ENCODE measurements around the gene CFAP46. TPM values are rescaled to one million over a fixed set of nuclear protein-coding genes. Genes with fewer than 3 reads are reported as not detected.

The CFAP46 gene
- total RNA-seq, 3 donors from 2014 or later (not counting 1 experiment from before 2014, with no cell fraction given) = 0.35 TPM; not detected in 2

DNA sequence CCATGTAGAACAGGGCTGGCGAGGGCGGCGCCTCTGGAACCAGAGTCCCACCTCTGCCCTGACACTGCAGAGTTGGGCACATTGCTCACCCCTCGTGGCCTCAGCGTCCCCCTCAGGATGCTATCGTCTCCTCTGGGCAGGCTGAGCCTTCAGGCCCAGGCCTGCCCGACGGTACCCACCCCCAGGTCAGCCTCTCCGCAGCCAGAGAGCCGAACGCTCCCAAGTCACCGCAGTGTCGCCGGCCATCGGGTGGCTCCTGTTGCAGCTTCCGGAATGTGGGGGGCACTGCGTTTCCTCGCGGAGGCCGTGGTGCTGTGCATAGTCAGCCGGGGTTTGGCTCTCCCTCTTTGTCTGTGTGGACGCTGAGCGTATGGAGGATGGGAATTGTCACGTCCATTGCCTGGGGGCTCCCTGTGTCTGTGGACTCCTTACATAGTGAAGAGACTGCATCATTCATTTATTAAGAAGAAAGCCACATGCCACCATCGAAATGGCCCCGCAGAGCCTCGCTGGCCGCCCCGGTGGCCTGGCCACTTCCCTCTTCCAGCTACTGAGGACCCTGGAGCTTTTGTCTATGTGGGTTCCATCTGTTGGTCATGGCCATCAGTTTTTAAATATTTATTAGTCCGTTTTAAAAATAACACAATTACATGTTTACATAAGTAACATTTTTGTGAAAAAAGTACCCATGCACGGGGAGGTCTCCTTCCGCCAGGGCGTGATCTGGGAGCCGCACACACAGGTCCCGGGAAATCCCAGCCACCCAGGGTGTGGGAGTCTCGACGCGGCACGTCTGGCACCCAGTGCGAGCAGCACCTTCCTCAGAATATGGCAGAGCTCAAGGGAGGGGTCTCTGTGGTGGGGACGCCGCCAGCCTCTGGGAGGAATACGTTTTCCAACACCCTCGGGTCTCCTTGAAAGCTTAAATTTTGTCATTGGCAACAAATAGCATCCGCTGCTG lies 172.0 kb downstream of the CFAP46 start:
- no peak for ATAC-seq
- H3K9me3 Mint-ChIP-seq = no peaks in the 10 kb centered on the region
- no peak overlapping the region for H3K4me3 ChIP-seq (ENCODE audit: low read length)
- H3K27me3 Mint-ChIP-seq (ENCODE audit: low read depth in 2 of 2) = no peaks in the 10 kb centered on the region
- H3K27ac Mint-ChIP-seq = no peak overlapping the region
- H3K4me3 Mint-ChIP-seq = no peak overlapping the region
- no peak for DNase-seq
- TF ChIP-seq, protein P1, sequence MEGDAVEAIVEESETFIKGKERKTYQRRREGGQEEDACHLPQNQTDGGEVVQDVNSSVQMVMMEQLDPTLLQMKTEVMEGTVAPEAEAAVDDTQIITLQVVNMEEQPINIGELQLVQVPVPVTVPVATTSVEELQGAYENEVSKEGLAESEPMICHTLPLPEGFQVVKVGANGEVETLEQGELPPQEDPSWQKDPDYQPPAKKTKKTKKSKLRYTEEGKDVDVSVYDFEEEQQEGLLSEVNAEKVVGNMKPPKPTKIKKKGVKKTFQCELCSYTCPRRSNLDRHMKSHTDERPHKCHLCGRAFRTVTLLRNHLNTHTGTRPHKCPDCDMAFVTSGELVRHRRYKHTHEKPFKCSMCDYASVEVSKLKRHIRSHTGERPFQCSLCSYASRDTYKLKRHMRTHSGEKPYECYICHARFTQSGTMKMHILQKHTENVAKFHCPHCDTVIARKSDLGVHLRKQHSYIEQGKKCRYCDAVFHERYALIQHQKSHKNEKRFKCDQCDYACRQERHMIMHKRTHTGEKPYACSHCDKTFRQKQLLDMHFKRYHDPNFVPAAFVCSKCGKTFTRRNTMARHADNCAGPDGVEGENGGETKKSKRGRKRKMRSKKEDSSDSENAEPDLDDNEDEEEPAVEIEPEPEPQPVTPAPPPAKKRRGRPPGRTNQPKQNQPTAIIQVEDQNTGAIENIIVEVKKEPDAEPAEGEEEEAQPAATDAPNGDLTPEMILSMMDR (IDR thresholded peaks at IDR 0.05) = no peak
- no peaks in the 10 kb centered on the region for H3K4me1 Mint-ChIP-seq
- H3K36me3 ChIP-seq (ENCODE audit: control insufficient read depth, insufficient read depth, low read length) = no peaks in the 10 kb centered on the region
- no peaks in the 10 kb centered on the region for H3K27me3 ChIP-seq (ENCODE audit: control insufficient read depth, insufficient read depth, low read length)
- H3K4me1 ChIP-seq (ENCODE audit: control insufficient read depth, insufficient read depth, low read length) = no peaks in the 10 kb centered on the region
- H3K36me3 Mint-ChIP-seq = no peaks in the 10 kb centered on the region
- intact Hi-C loops (cut with micrococcal nuclease) = no loop called here
- 97% methylated on average over 44 of the region's 45 CpGs for WGBS (ENCODE audit: insufficient coverage)
- H3K9me3 ChIP-seq (ENCODE audit: control insufficient read depth, insufficient read depth, low read length) = no peaks in the 10 kb centered on the region
- H3K27ac ChIP-seq (ENCODE audit: low read length) = no peak overlapping the region

DNA sequence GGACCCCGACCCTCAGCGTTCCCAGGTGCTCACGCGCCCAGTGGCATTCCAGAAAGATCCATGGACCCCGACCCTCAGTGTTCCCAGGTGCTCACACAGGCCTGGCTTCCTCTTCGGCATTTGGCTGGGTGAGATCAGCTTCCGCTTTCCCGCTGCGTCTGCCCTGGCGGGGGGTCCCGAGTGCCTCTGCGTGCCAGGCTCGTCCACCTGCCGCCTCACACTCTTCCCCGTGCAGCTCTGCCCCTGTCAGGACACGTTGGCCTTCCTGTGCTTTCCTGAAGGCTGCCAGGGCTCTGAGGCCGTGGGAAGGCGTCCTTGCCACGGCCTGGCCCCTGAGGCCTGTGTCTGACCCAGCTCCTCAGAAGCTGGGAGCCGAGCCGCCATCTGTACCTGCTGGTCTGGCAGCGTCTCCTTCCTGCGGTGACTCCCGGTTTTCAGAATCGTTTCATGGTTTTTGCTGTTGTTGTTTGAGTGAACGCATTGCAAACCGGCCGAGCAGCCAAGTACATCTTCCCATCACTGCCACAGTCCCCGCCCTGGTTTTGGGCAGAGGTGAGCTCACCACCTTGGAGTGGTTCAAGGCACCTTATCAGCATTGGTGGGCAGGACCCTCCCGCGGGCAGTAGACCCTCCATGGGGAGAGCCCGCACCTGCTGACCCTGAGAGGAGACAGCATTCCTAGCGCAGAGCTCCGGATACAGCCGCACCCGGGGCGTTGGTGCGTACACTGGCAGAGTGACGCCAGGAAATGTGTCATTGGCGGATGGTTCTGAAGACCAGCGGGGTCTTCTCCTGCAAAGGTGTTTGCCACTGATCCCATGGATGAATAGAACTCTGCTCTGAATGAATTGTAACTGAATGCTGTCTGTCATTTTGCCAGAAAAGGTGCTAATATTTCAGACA lies 173.8 kb downstream of the CFAP46 start:
- Histone ChIP-seq H3K27me3 (ENCODE audit: control insufficient read depth, insufficient read depth, low read length) (no peaks in the 10 kb centered on the region), H3K9me3 (ENCODE audit: control insufficient read depth, insufficient read depth, low read length) (no peaks in the 10 kb centered on the region), H3K4me3 (ENCODE audit: low read length) (no peak overlapping the region), H3K27ac (ENCODE audit: low read length) (no peak overlapping the region), H3K4me1 (ENCODE audit: control insufficient read depth, insufficient read depth, low read length) (no peaks in the 10 kb centered on the region), H3K36me3 (ENCODE audit: control insufficient read depth, insufficient read depth, low read length) (no peaks in the 10 kb centered on the region)
- Mint-ChIP-seq H3K36me3 (no peaks in the 10 kb centered on the region), H3K9me3 (no peaks in the 10 kb centered on the region), H3K27ac (no peak overlapping the region), H3K4me3 (no peak overlapping the region), H3K27me3 (ENCODE audit: low read depth in 2 of 2) (no peaks in the 10 kb centered on the region), H3K4me1 (peaks cover 0 to 5% of the 10 kb centered on the region in 2 donors)
- ATAC-seq (no peak), DNase-seq (no peak)
- TF ChIP-seq, protein P1 (IDR thresholded peaks at IDR 0.05) = no peak
- intact Hi-C loops (cut with micrococcal nuclease) = no loop called here
- 95% methylated on average over 41 of the region's 41 CpGs for WGBS (ENCODE audit: insufficient coverage)

DNA sequence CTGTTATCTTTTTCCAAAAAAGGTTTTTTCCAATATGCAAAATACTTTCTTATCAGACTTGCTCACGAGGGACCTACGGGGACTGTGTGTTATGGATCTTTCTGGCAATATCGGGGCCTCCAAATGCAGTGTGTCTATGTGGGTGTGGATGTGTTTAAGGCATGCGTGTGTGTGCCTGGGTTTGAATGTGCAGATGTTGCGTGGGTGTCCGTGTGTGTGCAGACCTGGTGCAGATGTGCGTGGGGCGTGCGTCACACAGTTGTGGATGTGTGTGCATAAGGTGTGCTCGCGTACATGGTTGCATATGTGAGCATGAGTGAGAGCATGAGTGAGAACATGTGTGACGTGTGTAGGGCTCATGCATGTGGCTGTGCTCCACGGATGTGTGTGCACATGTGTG lies 176.1 kb downstream of the CFAP46 start:
- no peaks in the 10 kb centered on the region for H3K36me3 Mint-ChIP-seq
- no peaks in the 10 kb centered on the region for H3K36me3 ChIP-seq (ENCODE audit: control insufficient read depth, insufficient read depth, low read length)
- intact Hi-C loops (cut with micrococcal nuclease) = no loop called here
- H3K27me3 ChIP-seq (ENCODE audit: control insufficient read depth, insufficient read depth, low read length) = no peaks in the 10 kb centered on the region
- TF ChIP-seq, protein P1 (IDR thresholded peaks at IDR 0.05) = no peak
- no peak overlapping the region for H3K4me3 Mint-ChIP-seq
- no peaks in the 10 kb centered on the region for H3K27me3 Mint-ChIP-seq (ENCODE audit: low read depth in 2 of 2)
- DNase-seq = no peak
- no peak overlapping the region for H3K4me3 ChIP-seq (ENCODE audit: low read length)
- no peak overlapping the region for H3K27ac Mint-ChIP-seq
- no peaks in the 10 kb centered on the region for H3K9me3 ChIP-seq (ENCODE audit: control insufficient read depth, insufficient read depth, low read length)
- H3K4me1 Mint-ChIP-seq = peaks cover 0 to 12% of the 10 kb centered on the region in 2 donors
- WGBS (ENCODE audit: insufficient coverage) = 99% methylated on average over 13 of the region's 13 CpGs
- ATAC-seq = peak in 1 of 3 donors; percentile 42
- H3K27ac ChIP-seq (ENCODE audit: low read length) = no peak overlapping the region
- no peaks in the 10 kb centered on the region for H3K9me3 Mint-ChIP-seq
- H3K4me1 ChIP-seq (ENCODE audit: control insufficient read depth, insufficient read depth, low read length) = no peaks in the 10 kb centered on the region

All from natural killer cell (primary cell).